ENCODE data around the gene ZDHHC1. TPM values are rescaled to one million over a fixed set of nuclear protein-coding genes. Genes with fewer than 3 reads are reported as not detected.

ZDHHC1 gene
- total RNA-seq, 1 experiment from 2014 or later: 3.2 TPM

GRCh38 chr16:67409631-67410030 lies 6.6 kb downstream of the ZDHHC1 start:
- DNase-seq (ENCODE audit: low spot score): no peak

GRCh38 chr16:67407788-67408452 lies 8.4 kb downstream of the ZDHHC1 start:
- no peak for DNase-seq (ENCODE audit: low spot score)

GRCh38 chr16:67407176-67407787 lies 9.0 kb downstream of the ZDHHC1 start:
- no peak for DNase-seq (ENCODE audit: low spot score)

- DNase-seq (ENCODE audit: low spot score): no peak
Observed at GRCh38 chr16:67406111-67406971, 9.9 kb downstream of the ZDHHC1 start.

- DNase-seq (ENCODE audit: low spot score): no peak
Observed at GRCh38 chr16:67405336-67405735, 10.9 kb downstream of the ZDHHC1 start.

GRCh38 chr16:67404740-67405226 lies 11.5 kb downstream of the ZDHHC1 start:
- no peak for DNase-seq (ENCODE audit: low spot score)

GRCh38 chr16:67403976-67404555 lies 12.2 kb downstream of the ZDHHC1 start:
- DNase-seq (ENCODE audit: low spot score): no peak

- no peak for DNase-seq (ENCODE audit: low spot score)
Observed at GRCh38 chr16:67400901-67401300, 15.4 kb downstream of the ZDHHC1 start.

- DNase-seq (ENCODE audit: low spot score): no peak
Observed at GRCh38 chr16:67399749-67400704, 16.2 kb downstream of the ZDHHC1 start.

GRCh38 chr16:67399218-67399733 lies 17.0 kb downstream of the ZDHHC1 start:
- DNase-seq (ENCODE audit: low spot score): no peak

- no peak for DNase-seq (ENCODE audit: low spot score)
Observed at GRCh38 chr16:67398546-67399217, 17.6 kb downstream of the ZDHHC1 start.

- DNase-seq (ENCODE audit: low spot score): no peak
Observed at GRCh38 chr16:67397812-67398545, 18.3 kb downstream of the ZDHHC1 start.

GRCh38 chr16:67397036-67397801 lies 19.1 kb downstream of the ZDHHC1 start:
- no peak for DNase-seq (ENCODE audit: low spot score)

GRCh38 chr16:67396159-67397035 lies 19.9 kb downstream of the ZDHHC1 start:
- DNase-seq (ENCODE audit: low spot score): peak; percentile 74

- DNase-seq (ENCODE audit: low spot score): no peak
Observed at GRCh38 chr16:67395458-67396158, 20.7 kb downstream of the ZDHHC1 start.

- no peak for DNase-seq (ENCODE audit: low spot score)
Observed at GRCh38 chr16:67395105-67395457, 21.2 kb downstream of the ZDHHC1 start.
